Measurements from ENCODE around the gene RPS6KA3. TPM values are rescaled to one million over a fixed set of nuclear protein-coding genes. Genes with fewer than 3 reads are reported as not detected.

The RPS6KA3 gene
- total RNA-seq, 4 donors from 2014 or later = 53.1 to 91.0 (median 66.0) TPM

DNA sequence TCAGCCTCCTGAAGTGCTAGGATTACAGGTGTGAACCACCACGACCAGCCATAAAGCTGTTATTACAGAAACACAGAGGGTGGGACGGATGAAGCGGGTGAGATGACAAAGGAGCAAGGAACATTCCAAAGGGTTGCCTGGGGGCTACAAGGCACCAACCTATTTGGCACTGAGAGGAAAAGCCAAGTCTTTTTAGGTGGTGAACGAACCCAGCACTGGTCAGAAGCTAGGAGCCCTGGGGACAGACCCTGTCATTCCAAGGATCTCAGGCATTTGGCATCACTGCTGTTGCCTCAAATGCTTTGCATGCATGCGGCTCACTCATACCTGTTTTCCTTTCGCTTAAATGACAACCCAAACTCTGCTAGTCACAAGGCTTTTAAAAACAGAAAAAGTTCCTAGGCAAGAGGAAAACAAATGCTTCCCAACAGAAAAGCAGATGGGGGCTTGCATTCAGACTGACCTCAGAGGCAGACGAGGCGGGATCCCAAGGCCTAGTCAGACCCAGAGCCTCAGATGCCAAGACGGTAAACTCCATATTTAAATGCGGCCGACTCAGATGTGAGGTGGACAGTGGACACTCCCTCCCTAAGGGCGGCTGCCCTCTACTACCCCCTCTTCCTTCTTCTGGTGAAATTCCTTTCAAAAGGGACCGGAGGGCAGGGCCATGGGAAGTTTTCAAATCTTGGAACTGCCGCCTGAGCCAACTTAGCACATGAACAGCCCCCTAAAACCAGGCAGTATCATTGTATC, 154.5 kb downstream of the RPS6KA3 start:
- Histone ChIP-seq H3K4me1 (peaks cover 0 to 4% of the 10 kb centered on the region in 2 donors), H3K27me3 (peaks cover 0 to 12% (median 9%) of the 10 kb centered on the region in 3 donors), H3K27ac (no peak overlapping the region), H3K4me3 (no peak overlapping the region), H3K36me3 (no peaks in the 10 kb centered on the region), H3K9me3 (no peaks in the 10 kb centered on the region)
- DNase-seq (no peak), ATAC-seq (no peak)
- intact Hi-C loops (cut with DNase I; ENCODE audit: low total_unique reads) (no loop called here), in situ Hi-C loops (cut with MboI; ENCODE audit: low sequenced_read_pairs in 4 of 4) (no loop called here)
- TF ChIP-seq, protein P1, sequence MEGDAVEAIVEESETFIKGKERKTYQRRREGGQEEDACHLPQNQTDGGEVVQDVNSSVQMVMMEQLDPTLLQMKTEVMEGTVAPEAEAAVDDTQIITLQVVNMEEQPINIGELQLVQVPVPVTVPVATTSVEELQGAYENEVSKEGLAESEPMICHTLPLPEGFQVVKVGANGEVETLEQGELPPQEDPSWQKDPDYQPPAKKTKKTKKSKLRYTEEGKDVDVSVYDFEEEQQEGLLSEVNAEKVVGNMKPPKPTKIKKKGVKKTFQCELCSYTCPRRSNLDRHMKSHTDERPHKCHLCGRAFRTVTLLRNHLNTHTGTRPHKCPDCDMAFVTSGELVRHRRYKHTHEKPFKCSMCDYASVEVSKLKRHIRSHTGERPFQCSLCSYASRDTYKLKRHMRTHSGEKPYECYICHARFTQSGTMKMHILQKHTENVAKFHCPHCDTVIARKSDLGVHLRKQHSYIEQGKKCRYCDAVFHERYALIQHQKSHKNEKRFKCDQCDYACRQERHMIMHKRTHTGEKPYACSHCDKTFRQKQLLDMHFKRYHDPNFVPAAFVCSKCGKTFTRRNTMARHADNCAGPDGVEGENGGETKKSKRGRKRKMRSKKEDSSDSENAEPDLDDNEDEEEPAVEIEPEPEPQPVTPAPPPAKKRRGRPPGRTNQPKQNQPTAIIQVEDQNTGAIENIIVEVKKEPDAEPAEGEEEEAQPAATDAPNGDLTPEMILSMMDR (IDR thresholded peaks at IDR 0.05 in 4 of 5, conservative IDR thresholded peaks at IDR 0.05 in 1 of 5) = no peak

DNA sequence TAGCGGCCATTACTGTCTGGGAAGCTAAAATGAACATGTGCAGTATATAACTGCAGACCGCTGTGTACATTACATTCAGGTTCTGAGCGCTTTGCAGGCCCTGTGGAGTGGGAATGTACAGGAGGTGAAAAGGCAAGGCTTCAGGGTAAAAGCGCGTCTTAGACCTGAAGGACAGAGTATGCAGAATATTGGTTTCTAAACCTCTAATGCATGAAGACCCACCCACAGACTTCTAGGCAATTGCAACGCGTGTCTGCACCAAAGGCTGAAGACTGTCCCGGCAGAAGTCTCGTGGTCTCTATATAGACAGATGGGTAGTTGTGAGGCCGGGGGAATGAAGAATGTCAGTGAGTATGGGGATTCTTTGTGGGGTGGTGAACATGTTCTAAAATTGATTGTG, 155.4 kb downstream of the RPS6KA3 start:
- H3K9me3 ChIP-seq = no peaks in the 10 kb centered on the region
- peaks cover 0 to 1% of the 10 kb centered on the region in 2 donors for H3K4me1 ChIP-seq
- intact Hi-C loops (cut with DNase I; ENCODE audit: low total_unique reads) (no loop called here), in situ Hi-C loops (cut with MboI; ENCODE audit: low sequenced_read_pairs in 4 of 4) (no loop called here)
- no peaks in the 10 kb centered on the region for H3K36me3 ChIP-seq
- peaks cover 0 to 8% (median 7%) of the 10 kb centered on the region in 3 donors for H3K27me3 ChIP-seq
- no peak for TF ChIP-seq POLR2A (IDR thresholded peaks at IDR 0.05)
- TF ChIP-seq, protein P1 (IDR thresholded peaks at IDR 0.05 in 4 of 5, conservative IDR thresholded peaks at IDR 0.05 in 1 of 5) = no peak
- H3K27ac ChIP-seq = no peak overlapping the region
- H3K4me3 ChIP-seq = no peak overlapping the region
- DNase-seq = no peak
- ATAC-seq = no peak

DNA sequence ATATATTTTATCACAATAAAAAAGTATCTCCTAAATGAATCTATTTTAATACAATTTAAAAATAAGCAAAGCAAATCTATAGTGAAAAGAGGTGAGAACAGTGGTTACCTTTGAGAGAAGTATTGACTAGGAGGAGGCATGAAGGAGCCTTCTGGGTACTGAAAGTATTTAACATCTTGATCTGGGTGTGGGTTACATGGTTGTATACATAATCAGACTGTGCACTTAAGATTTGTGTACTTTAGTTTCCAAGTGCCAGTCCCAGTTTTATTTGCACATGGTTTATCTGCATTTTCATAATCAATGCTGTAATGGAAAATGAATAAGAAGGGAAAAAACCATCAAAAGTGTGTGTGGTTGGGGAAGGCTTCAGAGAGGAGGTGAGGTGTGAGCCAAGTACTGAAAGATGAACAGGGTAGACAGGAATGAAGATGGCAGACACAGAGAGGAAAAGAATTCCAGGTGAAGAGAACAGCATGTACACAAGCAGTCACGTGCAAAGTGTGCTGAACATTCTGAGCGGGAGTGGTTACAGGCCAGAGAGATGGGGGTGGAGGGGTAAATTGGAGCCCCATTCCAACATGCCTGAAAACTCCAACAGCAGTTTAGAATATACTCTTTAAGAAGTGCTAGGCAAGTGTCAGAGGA, 164.7 kb downstream of the RPS6KA3 start:
- Histone ChIP-seq H3K4me1 (no peaks in the 10 kb centered on the region), H3K27me3 (no peaks in the 10 kb centered on the region), H3K27ac (no peak overlapping the region), H3K9me3 (no peaks in the 10 kb centered on the region), H3K4me3 (no peak overlapping the region), H3K36me3 (no peaks in the 10 kb centered on the region)
- intact Hi-C loops (cut with DNase I; ENCODE audit: low total_unique reads) = no loop called here
- no peak for DNase-seq
- no peak for TF ChIP-seq POLR2A (IDR thresholded peaks at IDR 0.05)
- TF ChIP-seq, protein P1 (IDR thresholded peaks at IDR 0.05 in 4 of 5, conservative IDR thresholded peaks at IDR 0.05 in 1 of 5) = no peak
- in situ Hi-C loops (cut with MboI; ENCODE audit: low sequenced_read_pairs in 4 of 4) = no loop called here
- ATAC-seq = no peak

Other genes with a start within 250 kb of the RPS6KA3 start
- under 1 TPM in 3 of 4 donors, not detected in 1; 0.13 to 0.51 (median 0.47) TPM for gene MAP7D2, start 150.0 kb downstream of the RPS6KA3 start, total RNA-seq
- gene EIF1AX, start 125.1 kb downstream of the RPS6KA3 start, total RNA-seq = 100 to 1,000 TPM in 2 of 4 donors, 10 to 100 TPM in 2; 61.0 to 124 (median 88.9) TPM